ENCODE data around the gene EMC10.

DNA sequence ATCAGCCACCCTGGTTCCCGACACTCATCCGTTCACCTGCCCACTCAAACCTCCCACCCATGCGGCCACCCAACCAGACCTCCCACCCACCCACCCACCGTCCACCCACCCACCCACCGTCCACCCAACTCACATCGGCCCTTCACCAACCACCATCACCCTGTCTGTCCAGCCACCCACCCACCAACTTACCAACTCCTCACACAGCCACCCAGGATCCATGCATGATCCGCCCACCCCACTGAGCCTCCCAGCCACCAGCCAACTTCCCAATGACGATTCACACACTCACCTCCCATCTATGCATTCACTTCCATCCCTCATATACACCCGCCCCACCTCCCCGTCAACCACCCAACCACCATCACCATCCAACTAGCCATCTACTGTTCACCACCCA lies 30.4 kb downstream of the EMC10 start:
- TF ChIP-seq, protein P1, sequence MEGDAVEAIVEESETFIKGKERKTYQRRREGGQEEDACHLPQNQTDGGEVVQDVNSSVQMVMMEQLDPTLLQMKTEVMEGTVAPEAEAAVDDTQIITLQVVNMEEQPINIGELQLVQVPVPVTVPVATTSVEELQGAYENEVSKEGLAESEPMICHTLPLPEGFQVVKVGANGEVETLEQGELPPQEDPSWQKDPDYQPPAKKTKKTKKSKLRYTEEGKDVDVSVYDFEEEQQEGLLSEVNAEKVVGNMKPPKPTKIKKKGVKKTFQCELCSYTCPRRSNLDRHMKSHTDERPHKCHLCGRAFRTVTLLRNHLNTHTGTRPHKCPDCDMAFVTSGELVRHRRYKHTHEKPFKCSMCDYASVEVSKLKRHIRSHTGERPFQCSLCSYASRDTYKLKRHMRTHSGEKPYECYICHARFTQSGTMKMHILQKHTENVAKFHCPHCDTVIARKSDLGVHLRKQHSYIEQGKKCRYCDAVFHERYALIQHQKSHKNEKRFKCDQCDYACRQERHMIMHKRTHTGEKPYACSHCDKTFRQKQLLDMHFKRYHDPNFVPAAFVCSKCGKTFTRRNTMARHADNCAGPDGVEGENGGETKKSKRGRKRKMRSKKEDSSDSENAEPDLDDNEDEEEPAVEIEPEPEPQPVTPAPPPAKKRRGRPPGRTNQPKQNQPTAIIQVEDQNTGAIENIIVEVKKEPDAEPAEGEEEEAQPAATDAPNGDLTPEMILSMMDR (IDR thresholded peaks at IDR 0.05; ENCODE audit: insufficient read depth, low read length) = no peak
- no peak for TF ChIP-seq POLR2AphosphoS5 (IDR thresholded peaks at IDR 0.05; ENCODE audit: low read depth)

Data from HL-60 (cell line).